K562 (cell line): ENCODE measurements around the gene MYO18B. TPM values are rescaled to one million over a fixed set of nuclear protein-coding genes. Genes with fewer than 3 reads are reported as not detected.
A peak's percentile ranks its signal among the peaks of the same experiment; 100 is the strongest.

Source experiments
- ADNP ChIP-seq: fragments of 200-800 bp; sonication (Bioruptor generic); IDR thresholded peaks from 2 replicates; pipeline ENCODE4 v1.6.1; 2016; ENCODE audit warnings: missing genetic modification characterization, missing compliant biosample characterization
- ARID1B ChIP-seq: fragments of 450-650 bp; IDR thresholded peaks from 2 replicates; pipeline ENCODE4 v1.6.1; 2016; ENCODE audit warnings: antibody characterized with exemption, mild to moderate bottlenecking, inconsistent platforms
- ARID2 ChIP-seq: fragments of 450-650 bp; IDR thresholded peaks from 2 replicates; pipeline ENCODE4 v1.6.1; 2017; ENCODE audit warnings: antibody characterized with exemption, mild to moderate bottlenecking
- BCLAF1 ChIP-seq, 2 experiments: fragments of 450-650 bp in 1 of 2; IDR thresholded peaks; 2 replicates each; pipeline ENCODE4 v1.6.1; 2011 to 2017; ENCODE audit warnings: low read depth in 2 of 2, antibody characterized with exemption in 1 of 2, borderline replicate concordance in 1 of 2, low read length in 1 of 2, mild to moderate bottlenecking in 1 of 2, mixed read lengths in 1 of 2; ENCODE audit not compliant: control insufficient read depth in 1 of 2
- BCOR ChIP-seq: fragments of 450-650 bp; IDR thresholded peaks from 2 replicates; pipeline ENCODE4 v1.6.1; 2016
- CBFA2T2 ChIP-seq: fragments of 450-650 bp; conservative IDR thresholded peaks from 2 replicates; pipeline ENCODE4 v1.6.1; 2017; ENCODE audit warnings: mild to moderate bottlenecking
- EGR1 ChIP-seq: fragments of 450-650 bp; conservative IDR thresholded peaks from 2 replicates; pipeline ENCODE4 v1.6.1; 2017; ENCODE audit warnings: mild to moderate bottlenecking
- ELF4 ChIP-seq: fragments of 450-650 bp; formaldehyde crosslinking; IDR thresholded peaks from 2 replicates; pipeline ENCODE4 v1.4.0; 2022; ENCODE audit warnings: missing genetic modification characterization
- GABPA ChIP-seq: fragments of 200-800 bp; sonication (Bioruptor generic); conservative IDR thresholded peaks from 2 replicates; pipeline ENCODE4 v1.6.1; 2016; ENCODE audit warnings: low read depth, missing genetic modification characterization, missing compliant biosample characterization
- HDAC3 ChIP-seq: fragments of 450-650 bp; IDR thresholded peaks from 2 replicates; pipeline ENCODE4 v1.6.1; 2018; ENCODE audit warnings: borderline replicate concordance, mild to moderate bottlenecking, moderate library complexity; ENCODE audit not compliant: partially characterized antibody
- KDM2B ChIP-seq: fragments of 250-450 bp; sonication (Bioruptor Pico); IDR thresholded peaks from 2 replicates; pipeline ENCODE4 v1.8.0; 2021; ENCODE audit warnings: mild to moderate bottlenecking, moderate library complexity
- NELFE ChIP-seq: IDR thresholded peaks from 2 replicates; pipeline ENCODE4 v1.6.1; 2011; ENCODE audit warnings: mild to moderate bottlenecking; ENCODE audit not compliant: insufficient read depth, insufficient read length
- SAP30 ChIP-seq: fragments of 200-600 bp; sonication (generic); IDR thresholded peaks from 2 replicates; pipeline ENCODE4 v1.6.1; 2012; ENCODE audit warnings: borderline replicate concordance, low read depth, mild to moderate bottlenecking, moderate library complexity, low read length, control low read depth, inconsistent platforms; ENCODE audit not compliant: insufficient read depth, poor library complexity, severe bottlenecking
- ZBTB43 ChIP-seq: sonication (generic); formaldehyde crosslinking; IDR thresholded peaks from 2 replicates; pipeline ENCODE4 v1.8.0; 2023; ENCODE audit warnings: mild to moderate bottlenecking, missing genetic modification reagents
- ZNF224 ChIP-seq: sonication (generic); formaldehyde crosslinking; IDR thresholded peaks from 2 replicates; pipeline ENCODE4 v1.8.0; 2022; ENCODE audit warnings: mild to moderate bottlenecking, missing genetic modification reagents
- ZNF75A ChIP-seq: fragments of 450-650 bp; formaldehyde crosslinking; IDR thresholded peaks from 2 replicates; pipeline ENCODE4 v1.4.0; 2020; ENCODE audit warnings: mild to moderate bottlenecking
- polyA plus RNA-seq, 8 experiments: library from polyadenylated mRNA; depleted of rRNA in 4 of 8; stranded (reverse) in 5 of 8; unstranded in 3 of 8; fragments of >200 nt; fragmentation: Nextera tagmentation in 2 of 8; fragmentation: Illumina TruSeq in 1 of 8; extraction: Ambion mirVana in 2 of 8; extraction: Trizol in 1 of 8; gene quantifications; 2 replicates each; pipeline versions ENCODE4 v1.2.1 to v1.2.3, GENCODE V29; 2011 to 2014; ENCODE audit warnings: inconsistent platforms in 1 of 8, missing spikeins in 1 of 8
- total RNA-seq, 7 experiments: library from RNA; depleted of rRNA in 6 of 7; stranded (reverse); fragments of >200 nt in 6 of 7; fragmentation: Illumina TruSeq in 2 of 7; extraction: Trizol in 2 of 7; gene quantifications; 2 replicates each; pipeline versions ENCODE4 v1.2.1 to v1.2.3, GENCODE V29; 2011 to 2021; ENCODE audit warnings: low replicate concordance in 1 of 7
- TF ChIP-seq, protein P1 (sequence below): fragments of 450-650 bp; conservative IDR thresholded peaks from 2 replicates; pipeline ENCODE4 v1.6.1; 2016; ENCODE audit warnings: missing genetic modification characterization, low read depth, mild to moderate bottlenecking, control low read depth, missing compliant biosample characterization
- TF ChIP-seq, protein P2 (sequence below): IDR thresholded peaks from 2 replicates; pipeline ENCODE4 v1.6.1; 2014; ENCODE audit warnings: antibody characterized with exemption

MYO18B gene
- total and polyA plus RNA-seq, 9 of the 15 experiments (the other 6 are each of a cell fraction or from before 2014, with no cell fraction given): 0.06 to 7.0 (median 4.3) TPM

DNA sequence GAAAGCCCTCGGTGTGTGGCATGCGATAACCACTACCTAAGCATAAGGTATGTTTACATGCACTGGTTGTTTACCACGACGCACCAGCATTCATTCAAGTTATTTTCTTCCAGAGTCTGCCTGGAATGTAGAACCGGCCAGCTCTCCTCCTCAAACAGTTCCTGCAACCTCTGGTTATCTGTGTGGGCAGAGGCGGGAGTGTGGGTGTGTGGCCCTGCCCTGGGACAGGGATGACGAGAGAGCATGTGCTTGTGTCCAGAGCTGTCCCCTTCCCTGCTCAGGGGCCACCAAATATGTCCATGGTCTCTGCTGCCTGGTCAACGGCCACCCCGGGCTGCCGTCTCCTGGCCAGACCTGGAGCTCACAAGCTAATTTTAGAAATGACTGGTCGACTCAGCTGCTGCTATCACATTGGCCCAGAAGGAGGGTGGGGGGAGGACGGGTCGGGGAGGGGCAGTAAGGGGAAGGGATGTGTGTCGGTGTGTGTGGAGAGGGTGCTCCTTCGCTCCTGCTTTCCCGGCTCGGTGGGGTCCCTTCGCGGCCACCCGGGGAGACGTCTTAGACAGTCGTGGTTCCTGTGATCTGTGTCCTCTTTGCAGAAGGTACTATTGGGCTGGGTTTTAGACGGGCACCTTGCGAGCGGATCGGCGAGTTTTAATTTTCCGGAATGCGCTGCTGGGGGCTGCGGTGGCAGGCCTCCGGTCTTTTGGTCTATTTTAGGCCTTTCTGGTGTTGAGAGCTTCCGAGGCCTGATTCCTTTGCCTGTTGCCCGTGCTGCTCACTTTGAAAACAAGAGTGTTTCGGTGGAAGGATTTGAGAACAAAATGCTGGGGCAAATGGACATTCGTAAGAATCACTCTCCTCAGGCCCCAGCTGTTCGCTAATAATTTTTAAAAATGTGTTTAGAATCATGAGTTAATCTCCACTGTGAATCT is at the start of gene MYO18B (continued):
- no peak for TF ChIP-seq KDM2B
- no peak for TF ChIP-seq ZNF75A
- no peak for TF ChIP-seq ZBTB43
- 0 out of 2 replicates have a peak, but pooled peaks have one; percentile 20 for TF ChIP-seq GABPA (tag)
- TF ChIP-seq ELF4 (CRISPR knock-in tag): no peak
- peak; percentile 83 for TF ChIP-seq ARID1B
- no peak for TF ChIP-seq NELFE
- TF ChIP-seq EGR1: peak; percentile 94
- no peak for TF ChIP-seq ZNF224 (CRISPR knock-in tag)
- TF ChIP-seq ADNP (tag): no peak
- 0 out of 2 replicates have a peak, but pooled peaks have one; percentile 45 for TF ChIP-seq BCOR
- peak; percentile 62 for TF ChIP-seq CBFA2T2
- TF ChIP-seq, protein P1, sequence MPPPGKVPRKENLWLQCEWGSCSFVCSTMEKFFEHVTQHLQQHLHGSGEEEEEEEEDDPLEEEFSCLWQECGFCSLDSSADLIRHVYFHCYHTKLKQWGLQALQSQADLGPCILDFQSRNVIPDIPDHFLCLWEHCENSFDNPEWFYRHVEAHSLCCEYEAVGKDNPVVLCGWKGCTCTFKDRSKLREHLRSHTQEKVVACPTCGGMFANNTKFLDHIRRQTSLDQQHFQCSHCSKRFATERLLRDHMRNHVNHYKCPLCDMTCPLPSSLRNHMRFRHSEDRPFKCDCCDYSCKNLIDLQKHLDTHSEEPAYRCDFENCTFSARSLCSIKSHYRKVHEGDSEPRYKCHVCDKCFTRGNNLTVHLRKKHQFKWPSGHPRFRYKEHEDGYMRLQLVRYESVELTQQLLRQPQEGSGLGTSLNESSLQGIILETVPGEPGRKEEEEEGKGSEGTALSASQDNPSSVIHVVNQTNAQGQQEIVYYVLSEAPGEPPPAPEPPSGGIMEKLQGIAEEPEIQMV (tag): no peak
- TF ChIP-seq, protein P2, sequence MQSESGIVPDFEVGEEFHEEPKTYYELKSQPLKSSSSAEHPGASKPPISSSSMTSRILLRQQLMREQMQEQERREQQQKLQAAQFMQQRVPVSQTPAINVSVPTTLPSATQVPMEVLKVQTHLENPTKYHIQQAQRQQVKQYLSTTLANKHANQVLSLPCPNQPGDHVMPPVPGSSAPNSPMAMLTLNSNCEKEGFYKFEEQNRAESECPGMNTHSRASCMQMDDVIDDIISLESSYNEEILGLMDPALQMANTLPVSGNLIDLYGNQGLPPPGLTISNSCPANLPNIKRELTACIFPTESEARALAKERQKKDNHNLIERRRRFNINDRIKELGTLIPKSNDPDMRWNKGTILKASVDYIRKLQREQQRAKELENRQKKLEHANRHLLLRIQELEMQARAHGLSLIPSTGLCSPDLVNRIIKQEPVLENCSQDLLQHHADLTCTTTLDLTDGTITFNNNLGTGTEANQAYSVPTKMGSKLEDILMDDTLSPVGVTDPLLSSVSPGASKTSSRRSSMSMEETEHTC: 0 out of 2 replicates have a peak, but pooled peaks have one; percentile 14
- peak; percentile 75 for TF ChIP-seq HDAC3
- TF ChIP-seq BCLAF1 (IDR thresholded peaks at IDR 0.05; ENCODE audit: borderline replicate concordance in 1 of 2, control insufficient read depth in 1 of 2, low read depth in 2 of 2, low read length in 1 of 2): no peak
- no peak for TF ChIP-seq ARID2
- no peak for TF ChIP-seq SAP30
